Measurements from ENCODE around the gene SALL3. TPM values are rescaled to one million over a fixed set of nuclear protein-coding genes. Genes with fewer than 3 reads are reported as not detected.

SALL3 gene
- total RNA-seq, 5 donors from 2014 or later (not counting 1 experiment from before 2014, with no cell fraction given): 0.03 to 0.09 (median 0.07) TPM; not detected in 2

DNA sequence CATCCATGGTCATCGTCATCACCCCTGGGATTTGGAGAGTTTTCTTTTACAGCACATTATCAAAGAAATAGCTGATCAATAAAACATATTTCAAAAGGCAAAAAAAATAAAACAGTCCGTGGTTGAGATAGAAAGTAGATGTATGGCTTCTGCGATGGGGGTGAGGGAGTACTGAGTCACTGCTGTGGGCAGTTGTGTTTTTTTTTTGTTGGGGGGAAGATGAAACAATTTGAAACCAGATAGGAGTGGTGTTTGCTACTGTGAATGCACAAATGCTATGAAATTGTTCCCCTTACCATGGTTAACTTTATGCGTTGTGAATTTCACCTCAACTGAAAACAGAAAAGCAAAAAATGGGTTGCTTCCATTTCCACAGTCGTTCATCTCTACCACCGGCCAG, 11.9 kb upstream of the SALL3 start:
- WGBS (ENCODE audit: insufficient coverage): no CpG with 5 or more reads among the region's 6 CpGs
- no peaks in the 10 kb centered on the region for H3K4me1 ChIP-seq (ENCODE audit: control insufficient read depth in 1 of 2, extremely low read depth in 1 of 2, insufficient read depth in 2 of 2, low read length in 2 of 2)
- Mint-ChIP-seq H3K36me3 (no peaks in the 10 kb centered on the region), H3K27ac (no peak overlapping the region), H3K4me1 (peaks cover under 1 to 1% (median under 1%) of the 10 kb centered on the region in 3 donors), H3K9me3 (peaks cover under 1 to 8% (median 7%) of the 10 kb centered on the region in 3 donors), H3K27me3 (peaks cover 46 to 47% of the 10 kb centered on the region in 2 donors), H3K4me3 (no peak overlapping the region)
- no peaks in the 10 kb centered on the region for H3K36me3 ChIP-seq (ENCODE audit: control insufficient read depth in 2 of 2, extremely low read depth in 1 of 2, insufficient read depth in 1 of 2, low read length in 1 of 2)
- H3K4me3 ChIP-seq (ENCODE audit: control insufficient read depth in 1 of 2, extremely low read depth in 1 of 2, low read length in 1 of 2): no peak overlapping the region
- H3K27me3 ChIP-seq (replicated peaks in 1 of 2; ENCODE audit: control insufficient read depth in 2 of 2, extremely low read depth in 1 of 2, insufficient read depth in 2 of 2, low read length in 1 of 2): peaks cover 0 to 39% of the 10 kb centered on the region in 2 experiments
- ChIA-PET POLR2A (no interaction called here), CTCF (no interaction called here)
- ATAC-seq (replicated peaks in 1 of 4): no peak
- H3K27ac ChIP-seq (ENCODE audit: low read length): no peak overlapping the region
- no peak for DNase-seq
- H3K9me3 ChIP-seq: no peaks in the 10 kb centered on the region

DNA sequence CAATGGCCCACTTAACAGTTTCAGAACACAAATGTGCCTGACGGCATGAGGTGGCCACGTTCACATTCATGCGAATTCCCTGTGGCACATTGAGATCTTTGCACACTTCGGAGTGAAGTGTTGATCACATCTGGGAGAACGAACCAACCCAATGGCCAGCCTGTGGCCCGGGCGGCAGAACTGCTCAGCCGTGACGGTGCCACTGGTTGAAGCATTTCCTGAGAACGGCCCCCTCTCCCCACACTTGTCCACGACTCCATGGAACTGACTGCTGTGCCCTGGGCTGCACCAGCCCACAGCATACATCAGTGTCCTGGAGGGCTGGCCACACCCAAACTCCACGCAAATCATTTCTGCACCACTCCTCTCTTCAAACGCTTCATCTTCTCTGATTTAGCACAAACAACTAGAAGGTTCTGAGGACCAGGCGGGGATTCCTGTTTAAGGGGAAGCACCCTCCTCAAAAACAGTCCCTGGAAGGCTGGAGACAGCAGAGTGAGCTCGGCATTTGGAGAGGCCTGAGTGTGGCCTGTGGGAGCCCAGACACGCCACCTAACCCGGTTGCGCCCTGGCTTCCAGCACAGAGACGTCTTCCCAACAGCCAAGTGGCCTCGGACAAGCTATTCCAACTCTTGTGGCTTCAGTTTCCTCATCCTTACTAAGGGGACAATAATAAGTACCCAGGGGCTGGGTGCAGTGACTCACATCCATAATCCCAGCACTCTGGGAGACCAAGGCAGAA, 9.9 kb upstream of the SALL3 start:
- peaks cover 0 to 57% of the 10 kb centered on the region in 2 experiments for H3K27me3 ChIP-seq (replicated peaks in 1 of 2; ENCODE audit: control insufficient read depth in 2 of 2, extremely low read depth in 1 of 2, insufficient read depth in 2 of 2, low read length in 1 of 2)
- H3K27me3 Mint-ChIP-seq: peaks cover 51 to 52% of the 10 kb centered on the region in 2 donors
- POLR2A ChIA-PET: no interaction called here

DNA sequence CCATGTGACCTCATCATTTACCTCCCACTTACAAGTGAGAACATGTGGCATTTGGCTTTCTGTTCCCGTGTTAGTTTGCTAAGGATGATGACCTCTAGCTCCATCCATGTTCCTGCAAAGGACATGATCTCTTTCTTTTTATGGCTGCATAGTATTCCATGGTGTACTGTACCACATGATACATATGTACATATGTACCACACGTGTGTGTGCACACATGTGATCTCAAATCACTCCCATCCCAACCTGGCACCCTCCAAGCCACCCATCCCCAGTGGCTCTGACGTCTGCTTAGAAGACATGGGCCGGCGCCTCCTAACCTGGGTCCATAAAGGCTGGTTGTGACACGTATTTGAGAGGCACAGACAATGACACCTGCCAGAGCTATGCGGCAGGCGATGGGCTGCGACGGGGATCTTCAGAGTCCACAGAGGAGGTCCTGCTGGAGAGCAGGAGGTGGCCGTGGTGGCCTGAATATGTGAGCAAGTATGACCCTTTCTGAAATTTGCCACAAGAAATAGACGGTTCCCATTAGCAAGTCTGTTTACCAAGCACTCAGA, 8.8 kb upstream of the SALL3 start:
- Histone ChIP-seq H3K4me1 (ENCODE audit: control insufficient read depth in 1 of 2, extremely low read depth in 1 of 2, insufficient read depth in 2 of 2, low read length in 2 of 2) (peaks cover 0 to 7% of the 10 kb centered on the region in 2 experiments), H3K36me3 (ENCODE audit: control insufficient read depth in 2 of 2, extremely low read depth in 1 of 2, insufficient read depth in 1 of 2, low read length in 1 of 2) (no peaks in the 10 kb centered on the region), H3K27me3 (replicated peaks in 1 of 2; ENCODE audit: control insufficient read depth in 2 of 2, extremely low read depth in 1 of 2, insufficient read depth in 2 of 2, low read length in 1 of 2) (peaks cover 6 to 60% of the 10 kb centered on the region in 2 experiments), H3K9me3 (no peaks in the 10 kb centered on the region), H3K27ac (ENCODE audit: low read length) (no peak overlapping the region), H3K4me3 (ENCODE audit: control insufficient read depth in 1 of 2, extremely low read depth in 1 of 2, low read length in 1 of 2) (no peak overlapping the region)
- WGBS (ENCODE audit: insufficient coverage): 90% methylated on average over 11 of the region's 12 CpGs
- ChIA-PET POLR2A (no interaction called here), CTCF (no interaction called here)
- Mint-ChIP-seq H3K4me1 (peaks cover 4 to 8% (median 7%) of the 10 kb centered on the region in 3 donors), H3K4me3 (no peak overlapping the region), H3K27ac (no peak overlapping the region), H3K36me3 (no peaks in the 10 kb centered on the region), H3K9me3 (no peaks in the 10 kb centered on the region), H3K27me3 (peaks cover 58 to 63% of the 10 kb centered on the region in 2 donors)
- DNase-seq (no peak), ATAC-seq (replicated peaks in 1 of 4) (no peak)

More for the DNA sequence above, 9.9 kb upstream of the SALL3 start:
- H3K27ac Mint-ChIP-seq: no peak overlapping the region
- no peak overlapping the region for H3K4me3 Mint-ChIP-seq
- H3K9me3 Mint-ChIP-seq: no peaks in the 10 kb centered on the region
- peaks cover 4 to 6% (median 5%) of the 10 kb centered on the region in 3 donors for H3K4me1 Mint-ChIP-seq
- no peak overlapping the region for H3K4me3 ChIP-seq (ENCODE audit: control insufficient read depth in 1 of 2, extremely low read depth in 1 of 2, low read length in 1 of 2)
- ATAC-seq (replicated peaks in 1 of 4) (no peak), DNase-seq (no peak)
- no peak overlapping the region for H3K27ac ChIP-seq (ENCODE audit: low read length)
- peaks cover 0 to 7% of the 10 kb centered on the region in 2 experiments for H3K4me1 ChIP-seq (ENCODE audit: control insufficient read depth in 1 of 2, extremely low read depth in 1 of 2, insufficient read depth in 2 of 2, low read length in 2 of 2)
- no peaks in the 10 kb centered on the region for H3K9me3 ChIP-seq
- no peaks in the 10 kb centered on the region for H3K36me3 ChIP-seq (ENCODE audit: control insufficient read depth in 2 of 2, extremely low read depth in 1 of 2, insufficient read depth in 1 of 2, low read length in 1 of 2)
- CTCF ChIA-PET: no interaction called here
- no peaks in the 10 kb centered on the region for H3K36me3 Mint-ChIP-seq
- 86% methylated on average over 16 of the region's 20 CpGs for WGBS (ENCODE audit: insufficient coverage)

DNA sequence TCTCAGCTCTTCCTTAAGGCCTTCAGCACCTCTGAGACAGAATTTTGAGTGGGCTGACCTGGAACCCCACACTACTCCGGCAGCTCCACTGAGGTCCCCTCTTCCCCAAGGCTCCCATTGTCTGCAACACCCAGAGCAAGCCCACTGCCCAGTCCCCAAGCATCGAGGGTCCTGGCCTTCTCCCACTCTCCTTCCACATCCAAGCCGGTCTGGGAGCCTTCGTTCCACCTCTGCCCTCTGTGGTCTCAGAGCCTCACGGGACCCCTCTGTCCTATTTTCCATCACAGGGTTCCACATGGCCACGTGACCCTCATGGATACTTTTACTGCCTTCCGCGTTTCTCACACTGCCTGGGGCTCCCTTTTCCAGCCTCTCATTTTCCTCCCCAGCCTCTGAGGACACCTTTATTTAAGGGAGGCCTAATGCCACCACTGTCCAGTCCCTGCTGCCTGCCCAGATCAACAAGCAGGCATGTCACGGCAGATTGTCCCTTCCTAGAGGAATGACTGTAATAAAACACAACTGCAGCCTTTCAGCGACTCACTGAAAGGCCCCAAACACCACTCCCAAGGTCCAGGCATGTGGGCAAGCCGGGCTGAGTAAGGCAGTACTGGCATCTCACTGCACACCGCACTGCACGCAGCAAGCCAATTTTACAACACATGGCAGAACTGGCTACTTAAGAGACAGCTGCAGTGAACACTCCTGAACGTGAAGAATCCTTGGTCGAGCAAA, 7.9 kb upstream of the SALL3 start:
- no peak for DNase-seq
- Histone ChIP-seq H3K27ac (ENCODE audit: low read length) (no peak overlapping the region), H3K9me3 (no peaks in the 10 kb centered on the region), H3K4me3 (ENCODE audit: control insufficient read depth in 1 of 2, extremely low read depth in 1 of 2, low read length in 1 of 2) (no peak overlapping the region), H3K36me3 (ENCODE audit: control insufficient read depth in 2 of 2, extremely low read depth in 1 of 2, insufficient read depth in 1 of 2, low read length in 1 of 2) (no peaks in the 10 kb centered on the region), H3K4me1 (ENCODE audit: control insufficient read depth in 1 of 2, extremely low read depth in 1 of 2, insufficient read depth in 2 of 2, low read length in 2 of 2) (peaks cover 0 to 7% of the 10 kb centered on the region in 2 experiments), H3K27me3 (replicated peaks in 1 of 2; ENCODE audit: control insufficient read depth in 2 of 2, extremely low read depth in 1 of 2, insufficient read depth in 2 of 2, low read length in 1 of 2) (peaks cover 6 to 58% of the 10 kb centered on the region in 2 experiments)
- Mint-ChIP-seq H3K4me1 (peaks cover 4 to 11% (median 7%) of the 10 kb centered on the region in 3 donors), H3K4me3 (peak overlapping the region in 1 of 3 donors; percentile 73), H3K27me3 (peaks cover 65 to 72% of the 10 kb centered on the region in 2 donors), H3K9me3 (no peaks in the 10 kb centered on the region), H3K27ac (no peak overlapping the region), H3K36me3 (no peaks in the 10 kb centered on the region)
- no peak for ATAC-seq (replicated peaks in 1 of 4)
- CTCF ChIA-PET: no interaction called here
- WGBS (ENCODE audit: insufficient coverage): 82% methylated on average over 15 of the region's 15 CpGs
- POLR2A ChIA-PET: no interaction called here

DNA sequence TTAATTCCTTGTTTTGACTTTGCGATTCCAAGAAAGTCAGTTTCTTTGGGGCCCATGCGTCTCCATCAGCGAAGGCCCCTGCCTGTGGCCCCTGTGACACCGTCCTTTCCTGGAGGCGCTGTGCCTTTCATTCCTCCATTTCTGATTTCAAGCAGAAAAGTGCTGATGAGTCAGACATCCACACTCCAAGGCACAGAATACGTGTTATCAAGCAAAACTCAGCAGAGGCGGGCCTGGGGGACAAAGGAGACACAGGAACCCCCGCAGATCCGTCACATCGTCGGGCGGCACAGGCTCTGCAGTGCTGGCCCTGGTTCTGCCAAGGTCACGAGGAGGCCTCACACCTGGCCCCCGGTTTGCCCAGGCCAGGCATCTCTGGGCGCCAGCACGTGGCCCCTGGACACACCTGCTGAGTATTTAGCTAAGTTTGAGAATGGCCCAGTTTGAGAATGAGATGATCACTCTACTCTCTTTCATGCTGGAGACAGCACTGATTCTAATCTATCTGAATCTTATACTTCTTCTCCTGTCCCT, 7.2 kb upstream of the SALL3 start:
- DNase-seq: no peak
- Histone ChIP-seq H3K4me3 (ENCODE audit: control insufficient read depth in 1 of 2, extremely low read depth in 1 of 2, low read length in 1 of 2) (no peak overlapping the region), H3K9me3 (no peaks in the 10 kb centered on the region), H3K36me3 (ENCODE audit: control insufficient read depth in 2 of 2, extremely low read depth in 1 of 2, insufficient read depth in 1 of 2, low read length in 1 of 2) (no peaks in the 10 kb centered on the region), H3K27ac (ENCODE audit: low read length) (no peak overlapping the region), H3K27me3 (replicated peaks in 1 of 2; ENCODE audit: control insufficient read depth in 2 of 2, extremely low read depth in 1 of 2, insufficient read depth in 2 of 2, low read length in 1 of 2) (peaks cover 7 to 66% of the 10 kb centered on the region in 2 experiments), H3K4me1 (ENCODE audit: control insufficient read depth in 1 of 2, extremely low read depth in 1 of 2, insufficient read depth in 2 of 2, low read length in 2 of 2) (peaks cover 0 to 7% of the 10 kb centered on the region in 2 experiments)
- Mint-ChIP-seq H3K36me3 (no peaks in the 10 kb centered on the region), H3K27ac (no peak overlapping the region), H3K9me3 (no peaks in the 10 kb centered on the region), H3K27me3 (peaks cover 72 to 78% of the 10 kb centered on the region in 2 donors), H3K4me1 (peaks cover 9 to 12% (median 11%) of the 10 kb centered on the region in 3 donors), H3K4me3 (peak overlapping the region in 2 of 3 donors; percentile 34 to 73)
- POLR2A ChIA-PET: no interaction called here
- 67% methylated on average over 12 of the region's 16 CpGs for WGBS (ENCODE audit: insufficient coverage)
- no peak for ATAC-seq (replicated peaks in 1 of 4)
- CTCF ChIA-PET: no interaction called here

DNA sequence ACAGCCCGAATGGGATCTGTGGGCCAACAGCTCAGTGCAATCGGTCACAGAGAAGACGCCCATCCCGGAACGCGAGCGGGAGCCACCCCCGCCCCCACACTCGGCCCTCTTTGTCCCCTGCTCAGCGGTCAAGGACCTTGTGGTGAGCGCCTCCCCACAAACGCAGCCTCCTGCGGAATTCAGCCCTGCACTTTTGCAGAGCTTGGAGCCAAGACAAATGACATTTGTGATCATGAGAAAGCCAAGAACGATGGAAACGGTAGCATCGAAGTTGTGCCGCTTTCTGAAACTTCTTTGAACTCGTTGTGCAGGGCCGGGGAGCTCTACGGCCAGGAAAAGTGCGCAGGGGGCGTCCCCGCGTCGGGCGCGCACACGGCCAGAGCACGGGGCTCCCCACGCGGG, 6.7 kb upstream of the SALL3 start:
- Mint-ChIP-seq H3K36me3 (no peaks in the 10 kb centered on the region), H3K9me3 (no peaks in the 10 kb centered on the region), H3K27ac (no peak overlapping the region), H3K4me1 (peaks cover 12 to 14% (median 13%) of the 10 kb centered on the region in 3 donors), H3K27me3 (peaks cover 74 to 80% of the 10 kb centered on the region in 2 donors), H3K4me3 (peak overlapping the region in 2 of 3 donors; percentile 34 to 73)
- Histone ChIP-seq H3K27me3 (replicated peaks in 1 of 2; ENCODE audit: control insufficient read depth in 2 of 2, extremely low read depth in 1 of 2, insufficient read depth in 2 of 2, low read length in 1 of 2) (peaks cover 8 to 70% of the 10 kb centered on the region in 2 experiments), H3K4me3 (ENCODE audit: control insufficient read depth in 1 of 2, extremely low read depth in 1 of 2, low read length in 1 of 2) (no peak overlapping the region), H3K4me1 (ENCODE audit: control insufficient read depth in 1 of 2, extremely low read depth in 1 of 2, insufficient read depth in 2 of 2, low read length in 2 of 2) (peaks cover 0 to 7% of the 10 kb centered on the region in 2 experiments), H3K36me3 (ENCODE audit: control insufficient read depth in 2 of 2, extremely low read depth in 1 of 2, insufficient read depth in 1 of 2, low read length in 1 of 2) (no peaks in the 10 kb centered on the region), H3K9me3 (no peaks in the 10 kb centered on the region), H3K27ac (ENCODE audit: low read length) (no peak overlapping the region)
- ChIA-PET CTCF (no interaction called here), POLR2A (no interaction called here)
- ATAC-seq (replicated peaks in 1 of 4) (no peak), DNase-seq (no peak)
- 7% methylated on average over 31 of the region's 31 CpGs for WGBS (ENCODE audit: insufficient coverage)

Data from T-cell (primary cell).